ENCODE measurements around the gene MST1. TPM values are rescaled to one million over a fixed set of nuclear protein-coding genes. Genes with fewer than 3 reads are reported as not detected.

Gene MST1
- total and polyA plus RNA-seq, 2 of the 8 experiments (the other 6 are each of a cell fraction or from before 2014, with no cell fraction given), result 6.2 to 9.5 TPM

DNA sequence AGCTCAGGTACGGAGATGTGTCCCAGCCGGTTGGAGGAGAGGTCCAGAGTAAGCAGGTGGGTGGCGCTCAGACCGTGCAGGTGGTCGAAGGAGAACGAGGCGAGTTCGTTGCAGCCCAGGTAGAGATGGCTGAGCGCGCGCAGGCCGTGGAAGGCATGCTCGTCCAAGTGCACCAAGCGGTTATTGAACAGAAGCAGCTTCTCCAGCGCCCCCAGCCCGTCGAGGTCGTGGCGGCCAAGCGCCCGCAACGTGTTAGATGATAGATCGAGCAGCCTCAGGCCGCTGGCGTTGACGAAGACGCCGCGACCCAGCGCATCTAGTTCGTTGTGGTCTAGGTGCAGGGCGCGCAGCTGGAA lies 29.6 kb upstream of the MST1 start:
- peak overlapping the region; percentile 32 for H3K4ac ChIP-seq (replicated peaks; ENCODE audit: insufficient read length, low read depth, low read length)
- no peak overlapping the region for H2BK120ac ChIP-seq (replicated peaks; ENCODE audit: low read depth, low read length)
- peak overlapping the region; percentile 63 to 97 for H3K4me2 ChIP-seq (ENCODE audit: insufficient read depth in 1 of 2, low read depth in 2 of 2, low read length in 2 of 2)
- H3K56ac ChIP-seq (replicated peaks; ENCODE audit: insufficient read length, low read depth, low read length), result peak overlapping the region; percentile 60
- H3K79me1 ChIP-seq (ENCODE audit: low read depth, low read length), result peaks cover 5% of the 10 kb centered on the region; the same call in 1 of the 2 replicates
- H2BK15ac ChIP-seq (ENCODE audit: low read length), result no peak overlapping the region
- no peak overlapping the region for H2AFZ ChIP-seq (ENCODE audit: low read length)
- peak overlapping the region; percentile 84; the same call in 1 of the 2 replicates for H2BK5ac ChIP-seq (ENCODE audit: low read depth, low read length)
- no peak overlapping the region; the same call in 1 of the 2 replicates for H2BK20ac ChIP-seq (ENCODE audit: low read length)
- H3K27ac ChIP-seq (ENCODE audit: low read depth, low read length), result no peak overlapping the region
- H3K23ac ChIP-seq (ENCODE audit: insufficient read length), result no peak overlapping the region
- peak overlapping the region in 3 of 4 experiments; percentile 5 to 62 (median 61); a peak in 5 of 7 replicates for H3K9ac ChIP-seq (replicated peaks in 1 of 4; ENCODE audit: extremely low read depth in 1 of 4, low read depth in 3 of 4, low read length in 3 of 4)
- H2BK12ac ChIP-seq (ENCODE audit: low read depth, low read length), result peak overlapping the region; percentile 21; the same call in 1 of the 2 replicates
- H3K27me3 ChIP-seq (replicated peaks in 1 of 4; ENCODE audit: control insufficient read depth in 3 of 4, extremely low read depth in 1 of 4, insufficient read depth in 3 of 4, low read length in 3 of 4), result no peaks in the 10 kb centered on the region
- no peaks in the 10 kb centered on the region for H3K9me3 ChIP-seq (ENCODE audit: insufficient read depth in 2 of 2, low read depth in 1 of 2, low read length in 1 of 2)
- peaks cover 0 to 8% of the 10 kb centered on the region in 2 experiments; a peak in 1 of 4 replicates for H3K79me2 ChIP-seq (ENCODE audit: control insufficient read depth in 1 of 2, insufficient read depth in 2 of 2, low read length in 2 of 2)
- H2AK5ac ChIP-seq (ENCODE audit: low read depth, low read length), result no peak overlapping the region
- no peak overlapping the region for H3K14ac ChIP-seq (ENCODE audit: insufficient read length)
- peaks cover 16% of the 10 kb centered on the region; the same call in 1 of the 2 replicates for H3K23me2 ChIP-seq (ENCODE audit: low read depth, low read length)
- H4K91ac ChIP-seq (replicated peaks; ENCODE audit: insufficient read length, low read length), result peak overlapping the region; percentile 90
- DNase-seq (ENCODE audit: low read depth in 1 of 2, low spot score in 2 of 2) (peak; percentile 23 to 75), FAIRE-seq (no peak)
- peaks cover 0 to 22% (median 11%) of the 10 kb centered on the region in 4 experiments; a peak in 6 of 7 replicates for H3K4me1 ChIP-seq (replicated peaks in 1 of 4; ENCODE audit: control insufficient read depth in 3 of 4, insufficient read depth in 4 of 4, low read length in 3 of 4)
- peak overlapping the region; percentile 90; the same call in 1 of the 2 replicates for H4K8ac ChIP-seq (ENCODE audit: extremely low read depth, insufficient read depth, low read length)
- WGBS, 2 experiments (ENCODE audit: extremely low coverage in 1 of 2, insufficient coverage in 1 of 2, insufficient read length in 1 of 2, insufficient replicate concordance in 2 of 2, low coverage in 1 of 2, low lambda C conversion rate in 2 of 2, missing lambda C conversion rate in 1 of 2), result 19% methylated on average over 33 of the region's 33 CpGs; no CpG with 5 or more reads in 1 of the 2 experiments
- H4K5ac ChIP-seq (ENCODE audit: insufficient read length, low read depth, low read length), result peak overlapping the region; percentile 51
- ChIA-PET POLR2A (ENCODE audit: partially characterized antibody) (interaction anchor here (0.7 to 7.3 kb wide), 24 partner anchors 7 to 250 kb away, joined by 3 to 57 read pairs (median 5); partner anchors contain the start of genes IP6K1, MST1 and RNF123), CTCF (ENCODE audit: partially characterized antibody) (interaction anchor here (0.6 to 7.8 kb wide), 13 partner anchors 11 to 189 kb away, joined by 3 to 127 read pairs (median 4); partner anchors contain the start of genes IP6K1 and MST1R)
- H3K36me3 ChIP-seq (ENCODE audit: control insufficient read depth in 2 of 4, insufficient read depth in 4 of 4, low read length in 3 of 4), result peaks cover 6 to 13% (median 8%) of the 10 kb centered on the region in 4 experiments; a peak in 4 of 8 replicates
- H3K18ac ChIP-seq (ENCODE audit: extremely low read depth, low read length), result peak overlapping the region; percentile 51; the same call in 1 of the 2 replicates
- peaks cover 7 to 26% of the 10 kb centered on the region in 2 experiments for H4K20me1 ChIP-seq (replicated peaks in 1 of 2; ENCODE audit: control insufficient read depth in 1 of 2, insufficient read depth in 2 of 2, low read length in 2 of 2)
- peak overlapping the region; percentile 45 to 62 (median 56) for H3K4me3 ChIP-seq (ENCODE audit: extremely low read depth in 1 of 4, insufficient read depth in 2 of 4, low read depth in 3 of 4, low read length in 4 of 4)
- TF ChIP-seq SRF (IDR thresholded peaks at IDR 0.05; ENCODE audit: low read depth, low read length) (no peak), KDM1A (IDR thresholded peaks at IDR 0.05; ENCODE audit: borderline replicate concordance, low read length) (no peak), SIRT6 (IDR thresholded peaks at IDR 0.05; ENCODE audit: low read length) (no peak), ASH2L (IDR thresholded peaks at IDR 0.05; ENCODE audit: low read length) (no peak), SUZ12 (IDR thresholded peaks at IDR 0.05; ENCODE audit: low read length) (no peak), TAF7 (optimal IDR thresholded peaks at IDR 0.05; ENCODE audit: borderline replicate concordance, low read depth, low read length) (peak; percentile 6), GABPA (IDR thresholded peaks at IDR 0.05; ENCODE audit: borderline replicate concordance, insufficient read depth, low read length) (0 out of 2 replicates have a peak, but pooled peaks have one; percentile 11), PHF8 (conservative IDR thresholded peaks at IDR 0.05; ENCODE audit: low read depth, low read length) (no peak), BRCA1 (IDR thresholded peaks at IDR 0.05; ENCODE audit: low read depth, low read length) (no peak), KDM5A (IDR thresholded peaks at IDR 0.05; ENCODE audit: low read length) (no peak)
- TF ChIP-seq, protein P1, sequence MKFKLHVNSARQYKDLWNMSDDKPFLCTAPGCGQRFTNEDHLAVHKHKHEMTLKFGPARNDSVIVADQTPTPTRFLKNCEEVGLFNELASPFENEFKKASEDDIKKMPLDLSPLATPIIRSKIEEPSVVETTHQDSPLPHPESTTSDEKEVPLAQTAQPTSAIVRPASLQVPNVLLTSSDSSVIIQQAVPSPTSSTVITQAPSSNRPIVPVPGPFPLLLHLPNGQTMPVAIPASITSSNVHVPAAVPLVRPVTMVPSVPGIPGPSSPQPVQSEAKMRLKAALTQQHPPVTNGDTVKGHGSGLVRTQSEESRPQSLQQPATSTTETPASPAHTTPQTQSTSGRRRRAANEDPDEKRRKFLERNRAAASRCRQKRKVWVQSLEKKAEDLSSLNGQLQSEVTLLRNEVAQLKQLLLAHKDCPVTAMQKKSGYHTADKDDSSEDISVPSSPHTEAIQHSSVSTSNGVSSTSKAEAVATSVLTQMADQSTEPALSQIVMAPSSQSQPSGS (IDR thresholded peaks at IDR 0.05; ENCODE audit: low read length), result no peak
